ENCODE results near the gene CEP70.

DNA sequence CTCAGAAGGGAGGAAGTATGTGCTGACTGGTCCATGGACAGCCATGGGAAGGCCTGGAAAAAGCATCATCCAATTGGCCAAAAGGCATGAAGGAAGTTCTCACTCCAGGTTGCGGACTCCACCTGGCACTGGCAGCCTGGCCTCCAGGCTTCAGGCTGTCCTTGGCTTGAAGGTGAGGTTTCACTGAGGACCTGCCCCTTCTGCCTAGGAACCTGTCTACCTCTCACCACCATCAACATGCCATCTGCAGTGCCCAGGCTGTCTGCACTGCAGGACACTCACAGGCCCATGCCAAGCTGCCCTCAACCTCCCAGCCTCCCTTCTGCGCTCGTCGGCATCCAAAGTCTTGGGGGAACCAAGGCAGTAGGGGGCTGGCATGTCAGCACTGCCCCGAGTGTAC, 51.1 kb downstream of the CEP70 start:
- TF ChIP-seq L3MBTL2 (conservative IDR thresholded peaks at IDR 0.05) = no peak
- no peak for TF ChIP-seq FOXM1 (IDR thresholded peaks at IDR 0.05; ENCODE audit: borderline replicate concordance)
- TF ChIP-seq SUZ12 (IDR thresholded peaks at IDR 0.05) = no peak
- no peak for TF ChIP-seq FOXK2 (IDR thresholded peaks at IDR 0.05)
- no peak for TF ChIP-seq SP1 (IDR thresholded peaks at IDR 0.05)
- no peak for TF ChIP-seq FOXA1 (IDR thresholded peaks at IDR 0.05)
